GM18951 (cell line): ENCODE data around the gene TUBA4B.

Source experiments
- POLR2A ChIP-seq: IDR thresholded peaks from 4 replicates; pipeline ENCODE4 v1.6.1; 2011; ENCODE audit warnings: mild to moderate bottlenecking; ENCODE audit not compliant: insufficient read length, insufficient read depth; ENCODE audit errors: extremely low read depth
- in situ Hi-C: fragments of 300-500 bp; cut with MboI; formaldehyde crosslinking; loops from one replicate; pipeline ENCODE4 v1.12.0; 2022; ENCODE audit warnings: low sequenced_read_pairs, mixed read lengths, inconsistent platforms; ENCODE audit not compliant: unreplicated experiment

Gene TUBA4B

DNA sequence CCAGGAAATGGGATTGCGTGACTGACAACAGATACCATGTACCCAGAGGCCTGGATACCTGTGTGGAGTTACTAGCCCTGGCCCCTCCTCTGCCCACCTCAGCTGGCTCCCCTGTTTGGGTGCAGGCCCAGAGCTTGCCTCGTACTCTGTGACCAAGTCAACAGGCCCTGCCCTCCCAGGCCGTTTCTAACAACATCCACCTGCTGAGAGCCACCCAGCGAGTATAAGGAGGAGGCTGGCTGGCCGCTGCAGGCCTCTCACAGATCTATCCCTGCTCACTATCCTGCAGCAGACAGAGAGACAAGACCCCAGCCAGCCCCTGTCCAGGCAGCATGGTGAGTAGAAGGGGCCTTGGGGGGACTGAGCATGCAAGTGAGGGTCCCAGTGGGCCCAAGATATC is 13.2 kb downstream of the TUBA4B start:
- TF ChIP-seq POLR2A = no peak
- in situ Hi-C loops = no loop called here

DNA sequence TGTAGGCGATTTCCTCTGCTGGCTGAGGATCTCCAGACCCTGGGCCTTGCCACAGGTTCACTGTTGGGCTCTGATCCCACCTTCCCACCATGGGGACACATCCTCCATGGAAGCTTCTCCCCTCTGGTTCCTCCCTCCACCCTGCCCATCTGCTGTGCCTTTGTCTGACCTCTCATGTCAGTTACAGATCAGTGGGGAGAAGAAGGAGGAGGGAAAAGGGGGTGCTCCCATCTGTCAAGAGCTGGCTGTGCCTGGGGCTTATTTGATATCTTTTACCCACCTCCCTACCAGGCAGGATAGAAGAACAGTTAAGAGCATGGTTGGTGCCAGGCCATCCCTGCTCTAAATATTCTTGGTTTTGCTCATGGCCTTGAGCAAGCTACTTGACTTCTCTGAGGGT is 13.8 kb downstream of the TUBA4B start:
- in situ Hi-C loops = no loop called here
- TF ChIP-seq POLR2A = no peak

DNA sequence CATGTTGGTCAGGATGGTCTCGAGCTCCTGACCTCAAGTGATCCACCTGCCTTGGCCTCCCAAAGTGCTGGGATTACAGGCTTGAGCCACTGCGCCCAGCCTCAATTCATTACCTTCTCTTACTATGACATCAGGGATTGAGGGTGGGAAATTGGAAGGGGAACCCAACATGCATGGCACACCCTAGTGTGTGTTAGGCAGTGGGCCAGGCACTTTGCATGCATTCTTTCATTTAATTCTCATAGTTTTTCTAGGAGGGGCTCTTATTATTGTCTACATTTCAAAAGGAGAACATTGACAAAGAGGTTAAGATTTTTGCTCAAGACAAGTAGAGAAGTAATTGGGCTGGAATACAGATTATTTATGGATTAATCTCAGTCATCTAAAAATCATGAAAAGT is 15.3 kb downstream of the TUBA4B start:
- TF ChIP-seq POLR2A = no peak
- in situ Hi-C loops = no loop called here

DNA sequence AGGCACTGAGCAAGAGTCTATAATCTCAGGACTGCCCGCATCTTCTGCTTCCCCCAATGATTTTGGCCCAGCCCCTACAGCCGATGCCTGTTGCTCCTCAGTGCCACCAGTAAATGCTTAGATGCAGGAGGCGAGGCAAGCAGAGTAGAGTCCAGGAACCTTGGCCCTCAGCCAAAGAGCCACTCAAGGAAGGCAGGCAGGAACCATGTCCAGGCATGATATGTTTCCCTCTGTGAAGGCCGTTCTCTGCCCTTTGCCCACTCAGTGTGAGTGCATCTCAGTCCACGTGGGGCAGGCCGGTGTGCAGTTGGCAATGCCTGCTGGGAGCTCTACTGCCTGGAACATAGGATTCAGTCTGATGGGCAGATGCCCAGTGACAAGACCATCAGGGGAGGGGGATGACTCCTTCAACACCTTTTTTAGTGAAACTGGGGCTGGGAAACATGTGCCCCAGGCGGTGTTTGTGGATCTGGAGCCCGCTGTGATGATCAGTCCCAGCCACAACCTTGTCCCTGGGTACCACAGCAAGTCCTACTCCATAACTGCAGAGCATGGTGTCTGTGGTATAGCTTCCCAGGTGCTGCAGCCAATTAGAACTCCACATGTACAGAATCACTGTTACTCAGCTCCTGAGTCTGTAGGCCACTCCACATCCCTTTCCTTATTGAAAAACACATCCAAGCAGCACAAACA is 16.5 kb downstream of the TUBA4B start:
- in situ Hi-C loops = no loop called here
- no peak for TF ChIP-seq POLR2A

DNA sequence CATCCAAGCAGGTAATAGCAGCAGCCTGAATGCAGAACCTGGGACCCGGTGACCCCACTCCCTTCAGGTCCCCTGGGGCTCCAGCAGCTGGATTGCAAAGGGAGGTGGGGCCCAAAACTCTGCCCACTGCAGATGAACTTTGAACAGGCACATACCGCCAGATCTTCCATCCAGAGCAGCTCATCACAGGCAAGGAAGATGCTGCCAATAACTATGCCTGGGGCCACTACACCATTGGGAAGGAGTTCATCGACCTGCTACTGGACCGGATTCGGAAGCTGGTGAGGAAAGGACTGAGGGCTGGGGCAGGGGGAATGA is 17.0 kb downstream of the TUBA4B start:
- in situ Hi-C loops = no loop called here
- TF ChIP-seq POLR2A = no peak

DNA sequence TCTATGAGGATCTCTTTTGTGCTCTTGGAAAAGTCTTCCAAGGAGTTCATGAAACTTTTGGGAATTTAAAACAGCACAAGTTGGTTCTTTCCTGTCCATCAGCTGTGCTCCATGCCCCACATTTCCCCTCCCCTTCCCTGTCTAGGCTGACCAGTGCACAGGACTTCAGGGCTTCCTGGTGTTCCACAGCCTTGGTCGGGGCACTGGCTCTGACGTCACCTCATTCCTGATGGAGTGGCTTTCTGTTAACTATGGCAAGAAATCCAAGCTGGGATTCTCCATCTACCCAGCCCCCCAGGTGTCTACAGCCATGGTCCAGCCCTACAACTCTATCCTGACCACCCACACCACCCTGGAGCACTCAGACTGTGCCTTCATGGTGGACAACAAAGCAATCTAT is 18.0 kb downstream of the TUBA4B start:
- in situ Hi-C loops = no loop called here
- no peak for TF ChIP-seq POLR2A

DNA sequence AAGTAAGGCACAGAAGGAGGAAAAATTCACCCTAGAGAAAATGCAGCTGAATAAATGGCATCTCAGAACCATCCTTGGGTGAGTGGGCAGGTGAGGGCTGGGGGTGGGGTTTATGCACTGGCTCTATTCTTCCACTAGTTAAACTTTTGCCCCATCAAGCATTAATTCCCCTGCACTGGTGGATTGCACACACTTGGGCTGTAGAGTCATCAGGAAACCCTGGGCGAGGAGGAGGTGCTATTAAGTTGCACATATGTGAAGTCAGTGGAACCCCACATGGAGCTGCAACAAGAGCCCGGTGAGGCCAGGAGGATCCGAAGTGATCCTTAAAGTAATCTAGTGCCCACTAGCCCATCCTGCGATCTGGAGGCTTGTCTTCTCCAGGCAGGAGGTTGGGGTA is 19.3 kb downstream of the TUBA4B start:
- in situ Hi-C loops = no loop called here
- TF ChIP-seq POLR2A = no peak

DNA sequence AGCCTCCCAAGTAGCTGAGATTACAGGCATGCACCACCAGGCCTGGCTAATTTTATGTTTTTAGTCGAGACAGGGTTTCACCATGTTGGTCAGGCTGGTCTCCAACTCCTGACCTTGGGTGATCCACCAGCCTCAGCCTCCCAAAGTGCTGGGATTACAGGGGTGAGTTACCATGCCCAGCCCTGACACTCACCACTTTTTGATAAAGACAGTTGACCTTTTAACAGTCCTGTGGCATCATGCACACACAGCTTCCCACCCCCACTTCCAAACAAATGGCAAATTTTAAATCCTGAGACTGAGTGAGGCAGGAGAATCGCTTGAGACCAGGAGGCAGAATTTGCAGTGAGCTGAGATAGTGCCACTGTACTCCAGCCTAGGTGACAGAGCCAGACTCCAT is 20.0 kb downstream of the TUBA4B start:
- in situ Hi-C loops = no loop called here
- no peak for TF ChIP-seq POLR2A

DNA sequence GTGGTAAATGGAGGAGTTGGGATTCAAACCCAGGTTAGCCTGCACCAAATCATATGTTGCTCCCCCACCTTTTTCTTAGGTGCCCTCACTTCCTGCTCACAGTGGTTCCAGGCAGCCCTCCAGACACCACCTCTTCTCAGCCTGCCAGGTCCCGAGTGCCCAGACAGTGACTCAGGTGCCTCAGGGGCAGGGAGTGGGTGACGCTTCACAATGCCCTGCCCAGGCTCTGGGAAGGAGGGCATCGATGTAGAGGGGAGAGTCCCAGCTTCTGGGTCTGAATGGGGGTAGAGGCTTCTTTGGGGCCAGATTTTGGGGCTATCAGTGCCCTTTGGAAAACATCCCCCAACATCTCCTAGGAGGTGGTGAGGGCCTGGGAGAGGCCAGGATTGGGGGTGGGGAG is 20.9 kb downstream of the TUBA4B start:
- TF ChIP-seq POLR2A = no peak
- in situ Hi-C loops = no loop called here

DNA sequence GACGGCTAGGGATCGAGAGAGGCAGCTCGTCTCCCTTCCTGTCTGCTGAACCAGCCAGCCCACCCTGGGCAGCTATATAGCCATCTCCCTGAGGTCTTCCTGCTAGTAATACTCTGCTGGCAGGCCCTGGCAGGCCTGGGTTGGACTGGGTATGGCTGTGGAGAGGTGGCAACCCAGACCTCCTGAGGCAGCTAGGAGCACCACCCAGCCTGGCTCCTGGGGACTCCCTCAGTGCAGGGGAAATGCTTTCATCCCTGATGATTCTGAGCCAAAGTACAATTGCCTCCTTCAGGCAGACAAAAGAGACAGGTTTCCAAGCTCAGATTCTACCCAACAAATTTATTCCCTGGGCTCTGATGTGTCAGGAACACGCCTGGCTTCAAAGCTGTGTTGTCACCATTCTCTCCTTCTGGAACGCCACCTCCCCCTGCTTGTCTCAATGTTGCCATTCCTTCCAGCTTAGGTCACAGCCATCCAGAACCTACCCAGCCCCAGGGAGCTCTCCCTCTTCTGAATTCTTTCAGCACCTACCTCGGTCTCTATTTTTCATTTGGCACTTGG is 21.4 kb downstream of the TUBA4B start:
- in situ Hi-C loops = no loop called here
- no peak for TF ChIP-seq POLR2A

DNA sequence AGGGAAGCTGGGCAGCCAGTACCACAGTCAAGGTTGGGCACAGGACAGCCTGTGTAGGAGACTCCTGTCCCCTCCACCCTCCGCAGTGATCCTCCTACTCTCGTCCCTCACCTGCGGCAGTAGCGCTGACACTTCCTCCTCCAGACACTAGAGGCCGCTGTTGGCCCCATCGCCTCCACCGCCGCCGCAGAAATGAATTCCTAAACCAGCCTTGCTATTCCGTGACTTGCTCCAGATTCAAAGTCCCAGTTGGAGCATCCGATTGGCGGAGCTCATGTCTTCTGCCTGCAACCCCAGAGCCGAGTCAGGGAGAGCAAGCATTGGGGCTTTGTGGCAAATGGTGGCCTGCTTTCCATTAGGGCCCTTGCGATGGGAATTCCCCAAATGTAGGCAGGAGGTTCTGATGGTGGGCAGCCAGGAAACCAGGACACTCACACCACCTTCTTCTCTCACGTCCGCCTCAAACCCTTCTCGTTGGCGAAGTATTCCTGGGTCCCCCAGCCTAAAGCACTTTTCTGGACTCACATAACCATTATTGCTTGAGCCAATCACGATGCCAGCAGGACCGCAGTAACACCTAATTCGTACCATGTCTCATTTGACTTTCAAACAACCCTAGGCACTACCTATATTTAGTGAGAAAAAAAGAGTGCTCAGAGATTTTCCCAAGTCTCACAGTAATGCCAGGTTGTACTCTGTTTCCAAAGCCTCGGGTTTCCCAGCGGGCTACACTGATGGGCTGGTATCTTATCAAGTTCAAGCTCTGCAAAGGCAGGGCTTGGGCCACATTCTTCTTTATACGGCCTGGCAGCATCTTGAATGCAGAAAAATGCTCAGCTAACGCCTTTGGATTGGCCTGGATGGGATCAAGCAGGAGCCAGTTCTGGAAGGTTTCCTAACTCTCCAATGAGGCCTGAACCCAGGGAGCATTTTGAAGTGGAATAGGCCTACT is 24.9 kb downstream of the TUBA4B start:
- in situ Hi-C loops = no loop called here
- peak; percentile 53 for TF ChIP-seq POLR2A

DNA sequence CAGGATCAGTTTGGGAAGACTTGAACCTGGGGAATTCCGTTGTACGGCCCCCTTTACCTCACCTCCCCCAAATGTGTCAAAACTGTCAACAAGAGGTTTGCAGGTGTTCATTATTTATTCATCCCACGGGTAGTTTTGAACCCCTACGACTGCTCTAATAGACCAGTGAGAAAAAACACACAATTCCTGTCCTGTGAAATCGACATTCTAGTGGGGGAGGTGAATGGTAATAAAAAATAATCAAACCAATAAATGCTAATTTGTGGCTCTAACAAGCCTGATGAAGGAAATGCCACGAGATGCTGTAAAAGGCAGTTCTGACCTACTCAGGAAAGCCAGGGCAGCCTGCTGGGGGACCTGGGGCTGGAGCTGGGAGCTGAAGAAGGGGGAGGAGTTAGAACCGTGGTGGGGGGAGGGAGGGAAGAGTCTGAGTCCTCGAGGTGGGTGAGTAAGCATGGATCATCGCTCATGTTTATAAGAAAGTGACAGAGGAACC is 25.7 kb downstream of the TUBA4B start:
- in situ Hi-C loops = no loop called here
- no peak for TF ChIP-seq POLR2A

DNA sequence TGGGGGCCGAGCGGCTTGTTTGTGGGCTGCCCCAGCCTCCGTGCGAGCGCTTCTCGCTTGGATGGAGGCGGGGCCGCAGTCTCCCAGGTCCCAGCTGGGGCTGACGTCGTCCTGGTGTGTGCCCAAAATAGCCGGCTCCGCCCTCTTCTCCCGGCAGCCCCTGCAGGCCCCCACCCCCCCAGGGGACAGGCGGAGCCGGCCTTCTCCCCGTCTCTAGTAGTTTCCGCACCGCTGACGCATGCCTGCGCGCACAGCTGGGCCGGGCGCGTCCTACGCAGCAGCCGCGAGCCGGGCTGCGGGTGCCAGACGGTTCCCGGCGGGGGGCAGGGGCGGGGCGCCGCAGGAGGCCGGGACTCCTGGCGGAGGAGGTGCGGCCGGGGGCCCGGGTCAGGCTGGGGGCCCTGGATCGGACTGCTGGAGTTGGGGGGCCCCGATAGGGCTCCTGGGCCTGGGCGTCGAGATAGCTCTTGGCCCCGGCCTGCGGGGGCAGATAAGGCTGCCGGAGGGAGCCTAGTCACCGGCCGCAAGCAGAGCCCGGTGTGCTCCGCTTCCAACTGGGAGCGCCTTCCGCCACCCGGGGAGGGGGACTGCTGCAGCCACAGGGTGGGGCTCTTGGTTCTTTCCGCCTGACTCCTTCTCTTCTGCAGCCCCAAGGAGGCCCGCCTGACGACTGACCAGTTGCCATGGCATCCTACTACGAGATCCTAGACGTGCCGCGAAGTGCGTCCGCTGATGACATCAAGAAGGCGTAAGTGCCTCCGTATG is 26.3 kb downstream of the TUBA4B start, which contains the start of gene DNAJB2:
Gene DNAJB2 (plus strand): TSS at position 216 of the 765 bp plus-strand sequence. CDS start 468 bp downstream, at position 684.
- in situ Hi-C loops = no loop called here
- peak; percentile 94 for TF ChIP-seq POLR2A

DNA sequence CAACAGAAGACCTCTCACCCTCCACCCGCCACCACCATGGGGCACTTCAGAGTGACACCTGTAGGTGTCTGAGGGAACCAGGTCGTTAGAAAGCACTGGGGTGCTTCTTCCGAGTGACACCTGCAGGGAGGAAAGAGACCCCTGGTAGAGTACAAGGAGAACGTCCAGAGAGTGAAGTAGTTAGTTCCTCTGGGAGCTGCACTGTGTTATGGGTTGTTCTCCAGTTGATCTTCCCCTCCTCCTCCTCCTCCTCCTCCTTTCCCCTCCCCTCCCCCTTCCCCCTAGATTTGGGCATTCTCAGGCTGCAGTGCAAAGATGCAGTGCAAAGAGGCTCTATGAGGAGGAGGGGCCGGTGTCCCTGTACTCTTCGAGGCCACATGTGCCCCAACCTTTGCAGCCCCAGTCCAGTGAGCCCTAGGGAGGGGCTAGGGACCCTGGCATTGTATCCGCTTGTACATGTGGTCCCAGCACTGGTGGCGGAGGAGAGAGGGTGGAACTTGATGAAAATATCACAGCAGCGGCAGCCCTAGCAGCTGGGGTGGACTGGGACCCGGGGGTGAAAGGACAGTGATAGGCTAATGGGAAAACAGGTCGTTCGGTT is 27.0 kb downstream of the TUBA4B start:
- in situ Hi-C loops = no loop called here
- no peak for TF ChIP-seq POLR2A
